Stimulated activated CD4-positive, alpha-beta T cell treated with anti-CD3 and anti-CD28 coated beads, TNF-alpha, amount 100 ng/mL, for 24 hours (primary cell): ENCODE results near the gene FSTL1.
"Not testable (repeated sequence)": the region's sequence is repeated elsewhere in the genome, so short reads cannot be mapped to it uniquely, and the experiment has no call there.

ENCODE experiments used
- DNase-seq, 3 experiments: peaks; one replicate each; pipeline ENCODE4 v3.0.0-alpha.2; 2020; ENCODE audit warnings: low read depth in 3 of 3

FSTL1 gene

DNA sequence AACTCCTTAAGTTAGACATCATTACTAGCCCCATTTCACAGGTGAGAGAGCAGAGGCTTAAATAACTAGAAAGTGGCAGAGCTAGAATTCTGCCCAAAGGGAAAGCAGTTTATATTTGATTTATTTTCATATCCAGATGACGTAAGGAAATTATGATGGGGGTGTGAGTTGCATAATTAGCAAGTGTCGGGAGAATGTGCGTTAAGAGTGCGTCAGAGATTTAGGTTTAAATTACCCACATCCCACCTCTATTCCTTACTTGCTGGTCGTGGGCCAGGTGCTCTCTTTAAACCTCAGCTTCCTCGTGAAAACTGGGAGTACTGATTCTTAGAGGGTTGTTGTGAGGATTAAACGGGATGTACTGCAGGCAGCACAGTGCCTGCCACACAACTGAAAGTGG lies 32.3 kb downstream of the FSTL1 start:
- no peak for DNase-seq

DNA sequence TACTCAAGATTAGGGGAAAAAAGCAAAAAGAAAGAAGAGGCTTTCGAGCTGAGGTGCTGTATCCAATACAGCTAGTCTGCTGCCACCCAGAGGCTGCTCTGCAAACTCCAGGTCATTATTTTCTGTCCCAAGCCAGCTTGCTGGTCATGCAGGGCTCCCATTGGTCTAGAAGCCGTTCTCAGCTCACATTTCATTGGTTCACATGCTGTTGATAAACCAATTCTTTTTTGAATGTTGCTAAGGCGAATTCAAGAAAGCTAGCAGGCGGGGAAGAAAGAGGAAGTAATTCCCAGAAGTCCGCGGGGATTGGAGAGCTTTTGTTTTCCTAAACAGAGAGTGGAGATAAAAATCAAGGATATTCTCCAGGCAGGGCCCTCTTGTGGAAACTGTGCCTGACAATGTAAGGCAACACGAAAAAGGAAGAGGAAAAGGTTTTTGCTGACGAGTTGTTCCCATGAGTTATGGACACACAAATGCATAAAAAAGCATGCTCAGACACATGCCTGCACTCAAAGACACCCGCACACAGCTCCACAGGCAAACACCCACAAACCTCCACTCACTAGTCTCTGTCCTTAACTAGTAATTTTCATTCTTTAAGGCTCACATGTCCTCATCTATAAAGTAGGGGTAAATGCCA lies 33.4 kb downstream of the FSTL1 start:
- DNase-seq, result peak; percentile 65 to 84 (median 77)

DNA sequence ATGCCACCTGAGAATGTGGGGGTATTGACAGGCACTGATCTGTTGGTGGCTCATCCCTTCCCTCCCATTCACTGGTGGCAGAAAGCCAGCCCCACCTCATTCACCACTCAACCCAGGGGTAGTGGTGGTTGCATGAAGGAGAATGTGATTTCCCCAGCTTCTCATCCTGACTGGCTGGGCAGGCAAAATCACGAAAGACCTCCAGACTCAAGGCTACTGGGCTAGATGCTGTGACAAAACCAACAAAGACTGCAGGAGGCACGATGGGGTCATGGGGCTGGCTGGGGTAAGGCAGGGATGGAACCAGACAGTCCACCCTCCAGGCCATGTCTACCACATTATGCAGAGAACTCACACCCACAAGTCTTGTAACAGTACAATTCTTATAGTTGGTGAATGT lies 33.9 kb downstream of the FSTL1 start:
- no peak for DNase-seq

DNA sequence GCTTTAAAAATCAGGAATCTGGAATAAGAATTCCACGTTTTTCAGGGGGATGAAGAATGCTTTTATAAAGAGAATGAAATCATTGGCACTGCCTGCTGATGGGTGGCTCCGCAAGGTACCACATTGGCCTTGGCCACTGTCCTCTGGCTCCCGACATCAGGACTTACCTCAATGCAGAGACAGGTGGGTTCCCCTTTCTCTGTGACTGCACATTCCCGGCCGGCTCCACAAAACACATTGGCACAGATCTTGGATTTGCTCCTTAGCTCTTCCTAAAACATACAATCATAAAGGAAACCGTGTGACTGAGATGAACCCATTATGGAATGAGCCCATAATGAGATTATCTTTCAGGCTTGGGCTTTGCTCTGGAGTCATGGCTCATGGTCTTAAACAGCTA lies 35.0 kb downstream of the FSTL1 start:
- DNase-seq, result no peak

DNA sequence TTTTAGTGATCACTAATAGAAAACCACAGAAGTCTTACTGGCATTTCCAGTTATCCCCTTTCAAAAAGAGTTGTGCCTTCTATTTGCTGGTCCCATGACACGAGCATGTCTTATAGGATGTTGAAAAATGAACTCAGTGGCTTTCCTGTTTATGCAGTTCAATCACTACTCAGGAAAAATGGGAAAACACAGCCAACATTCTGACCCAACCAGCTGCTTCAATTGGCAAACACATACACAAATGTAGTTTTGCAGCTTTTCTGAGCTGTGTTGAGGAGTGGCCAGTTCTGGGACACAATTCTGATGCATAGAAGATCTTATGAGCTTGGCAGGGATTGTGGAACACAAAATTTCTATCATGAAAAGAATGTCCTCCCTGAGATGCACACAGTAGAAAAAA lies 40.3 kb downstream of the FSTL1 start:
- no peak for DNase-seq

DNA sequence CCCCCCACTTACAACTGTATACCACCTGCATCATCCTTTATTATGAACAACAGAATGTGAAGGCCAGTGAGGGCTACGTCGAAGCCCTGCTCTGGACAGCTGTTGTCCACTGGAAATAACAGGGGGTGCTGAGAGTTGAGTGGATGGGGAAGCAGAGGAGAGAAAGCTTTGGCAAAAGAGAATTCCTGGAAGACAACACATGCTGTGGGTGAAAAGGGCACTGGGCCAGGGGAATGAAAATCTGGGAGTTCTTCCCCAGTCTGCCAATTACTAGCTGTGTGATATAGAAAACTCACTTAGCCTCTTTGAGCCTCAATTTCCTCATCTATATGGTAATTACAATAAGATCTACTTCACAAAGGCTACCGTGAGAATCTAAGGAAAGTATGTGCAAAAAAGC lies 40.7 kb downstream of the FSTL1 start:
- no peak for DNase-seq

DNA sequence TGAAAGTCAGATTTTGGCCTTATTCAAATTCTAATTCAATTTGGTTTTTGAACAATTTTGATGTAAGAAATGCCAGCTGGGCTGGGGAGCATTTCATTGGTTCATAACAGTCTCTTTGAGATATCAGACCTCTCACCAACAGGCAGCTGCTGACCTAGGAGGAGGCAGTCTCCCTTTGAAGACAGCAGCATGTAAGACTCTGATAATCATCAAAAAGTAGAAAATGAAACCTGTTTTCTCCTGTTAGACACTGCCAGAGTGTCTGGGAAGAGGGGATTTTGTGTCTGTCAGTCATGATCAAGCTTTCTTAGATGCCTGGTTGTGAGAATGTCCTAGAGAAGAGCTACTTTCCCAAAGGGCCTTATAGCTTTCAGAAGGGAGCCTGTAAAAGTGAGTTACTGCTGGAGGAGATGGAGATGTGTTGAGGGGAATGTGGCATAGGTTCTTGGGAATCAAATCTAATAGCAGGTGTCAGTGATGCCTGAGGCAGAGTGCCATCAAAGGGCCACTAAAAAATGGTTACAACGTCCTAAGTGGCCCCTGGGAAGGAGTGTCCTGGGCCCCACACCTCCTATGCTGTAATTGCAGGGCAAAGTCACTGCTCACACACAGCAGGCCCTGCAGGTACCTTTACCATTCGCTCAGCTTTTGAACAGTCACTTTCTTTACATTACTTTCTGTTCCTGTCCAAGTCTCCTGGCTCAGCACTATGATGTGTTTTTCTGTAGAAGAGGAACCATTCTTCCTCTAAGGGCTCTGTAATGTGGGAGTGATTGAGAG lies 43.1 kb downstream of the FSTL1 start:
- DNase-seq, result no peak

DNA sequence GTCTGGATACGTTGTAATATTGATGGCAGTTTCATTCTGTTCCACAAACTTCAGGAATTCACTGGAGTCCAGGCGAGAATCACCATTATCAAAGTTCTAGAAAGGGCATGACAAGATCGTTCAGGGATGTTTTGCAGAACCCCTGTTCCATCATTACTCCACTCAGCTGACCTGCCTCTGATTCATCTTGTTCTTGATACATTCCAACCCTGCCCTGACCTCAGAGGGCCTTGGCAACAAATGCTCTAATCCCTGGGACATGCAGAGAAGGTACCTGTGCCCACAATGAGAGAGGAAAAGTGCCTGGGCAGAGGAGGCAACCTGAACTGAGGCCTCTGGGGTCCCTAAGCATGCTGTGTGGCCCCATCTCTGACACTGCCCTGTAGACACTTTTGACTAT lies 45.9 kb downstream of the FSTL1 start:
- DNase-seq, result no peak

DNA sequence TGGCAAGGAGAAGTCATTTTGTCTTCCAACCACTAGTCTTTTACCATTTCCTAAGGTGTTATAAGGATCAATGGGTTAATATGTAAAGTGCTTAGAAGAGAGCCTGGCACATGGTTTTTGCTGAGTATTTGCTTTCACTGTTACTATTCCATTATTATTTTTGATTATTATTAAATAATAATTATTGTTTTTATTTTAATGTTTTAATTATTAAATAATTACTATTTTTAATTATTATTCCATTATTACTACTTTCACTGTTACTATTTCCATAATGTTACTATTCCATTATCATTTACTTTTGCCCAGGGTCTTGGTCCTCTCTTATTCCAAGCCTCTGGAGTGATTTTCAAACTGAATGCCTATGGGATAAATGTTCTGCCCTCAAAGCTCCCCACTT lies 48.5 kb downstream of the FSTL1 start:
- DNase-seq, result no peak

DNA sequence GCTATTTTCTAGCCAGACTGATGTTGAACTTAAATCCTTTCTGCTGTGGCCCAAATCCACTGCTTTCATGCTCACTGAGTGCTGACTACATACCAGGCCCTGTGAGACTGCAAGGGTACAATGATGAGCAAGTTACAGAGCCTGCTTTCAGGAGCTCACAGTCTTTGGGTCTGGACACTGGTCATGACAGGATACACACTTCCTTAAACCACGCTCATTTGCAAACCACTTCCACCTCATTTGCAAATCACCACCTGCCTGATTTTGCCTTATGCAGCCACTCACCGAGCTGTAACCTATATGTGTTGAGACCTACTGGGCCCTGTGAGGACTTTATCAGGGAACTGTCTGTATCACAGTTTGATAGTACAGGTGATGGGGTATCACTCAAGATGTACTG lies 51.4 kb downstream of the FSTL1 start:
- DNase-seq, result no peak

DNA sequence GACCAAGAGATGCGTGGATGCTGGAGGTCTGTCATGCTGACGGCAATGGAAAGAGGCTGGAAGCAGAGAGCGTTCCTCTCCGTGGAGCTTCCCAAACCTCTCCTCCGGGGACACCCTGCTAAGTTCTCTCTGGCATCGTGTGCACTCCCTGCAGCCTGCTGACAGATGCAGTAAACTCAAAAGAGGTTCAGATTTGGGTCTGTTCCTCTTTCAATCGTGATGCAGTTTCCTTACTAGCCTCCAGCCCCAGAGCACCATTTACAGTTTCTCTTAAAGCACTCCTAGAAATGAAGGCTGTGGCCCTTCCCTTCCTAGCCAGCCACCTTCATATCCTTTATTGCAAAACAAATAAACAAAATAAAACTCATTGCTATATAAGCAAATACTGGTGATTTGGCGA lies 54.3 kb downstream of the FSTL1 start:
- DNase-seq, result no peak

DNA sequence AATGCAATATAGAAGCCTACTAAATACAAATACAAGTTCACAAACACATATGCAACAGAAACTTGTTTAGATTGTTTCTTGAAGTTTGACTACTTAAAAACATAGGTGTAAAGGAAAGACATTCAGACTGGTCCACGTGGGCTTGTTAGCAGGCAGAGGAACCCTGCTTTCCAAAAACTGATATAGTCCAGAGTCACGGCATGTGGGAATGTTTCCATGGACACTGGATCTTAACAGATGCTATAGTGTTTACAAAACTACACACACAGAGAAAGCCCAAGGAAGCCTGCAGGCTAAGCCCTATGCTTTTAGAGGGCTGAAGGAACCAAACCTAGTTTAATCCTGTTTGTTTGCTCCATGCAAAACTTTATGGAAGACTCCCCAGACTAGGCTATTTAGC lies 56.4 kb downstream of the FSTL1 start:
- no peak for DNase-seq

DNA sequence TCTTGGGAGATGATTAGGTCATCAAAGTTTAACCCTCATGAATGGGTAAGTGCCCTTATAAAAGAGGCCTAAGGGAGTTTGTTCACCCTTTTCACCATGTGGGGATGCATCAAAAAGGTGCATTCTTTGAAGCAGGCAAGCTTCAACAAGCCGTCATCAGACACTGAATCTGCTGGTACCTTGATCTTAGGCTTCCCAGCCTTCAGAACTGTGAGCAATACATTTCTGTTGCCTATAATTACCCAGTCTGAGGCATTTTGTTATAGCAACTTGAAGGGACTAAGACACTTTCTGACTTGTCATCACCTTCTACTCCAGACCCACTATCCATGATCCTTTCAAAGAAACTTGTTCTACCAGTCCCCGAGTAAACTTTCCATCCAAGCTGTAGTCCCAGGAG lies 57.0 kb downstream of the FSTL1 start:
- DNase-seq, result no peak

DNA sequence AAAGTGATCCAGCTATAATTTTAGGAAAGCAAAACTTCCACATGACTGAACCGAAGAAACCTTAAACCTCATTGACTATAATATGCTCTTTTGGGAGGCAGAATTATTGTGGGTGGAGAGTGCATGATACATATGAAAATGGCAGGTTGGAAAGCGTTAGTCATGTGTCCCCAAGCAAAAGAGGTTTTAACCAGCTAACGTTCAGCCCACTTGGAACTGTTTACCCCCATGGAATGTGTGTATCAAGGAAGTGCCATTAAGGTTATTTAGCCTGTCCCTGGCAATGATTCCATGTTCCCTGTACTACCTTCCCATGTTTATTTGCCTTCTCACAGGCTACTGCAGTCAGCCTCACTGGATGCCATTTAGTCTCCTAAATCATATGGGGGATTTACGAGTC lies 57.5 kb downstream of the FSTL1 start:
- DNase-seq, result no peak

DNA sequence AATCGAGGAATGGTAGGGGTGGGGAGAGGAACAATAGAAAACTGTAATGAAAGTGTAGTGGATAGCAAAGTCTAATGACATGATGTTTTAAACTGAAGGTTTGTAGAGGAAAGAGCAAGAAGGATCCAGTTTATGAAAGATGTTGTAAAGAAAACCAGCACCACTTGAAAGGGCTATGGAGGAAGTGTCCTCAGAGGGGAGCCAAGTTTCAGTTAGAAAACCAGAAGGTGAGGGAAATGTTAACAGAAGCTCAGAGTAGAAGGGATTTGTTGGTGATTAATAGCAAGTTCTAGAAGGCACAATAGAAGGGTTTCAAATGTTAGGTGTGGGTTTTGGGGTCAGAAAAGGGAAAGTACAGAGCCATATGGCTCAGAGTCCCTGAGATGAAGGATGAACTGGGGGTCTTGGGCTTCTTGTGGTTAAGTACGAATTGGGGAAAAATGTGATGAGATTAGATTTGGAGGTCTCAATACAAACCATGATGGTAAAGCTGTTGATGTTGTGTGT lies 67.8 kb downstream of the FSTL1 start:
- no peak for DNase-seq

DNA sequence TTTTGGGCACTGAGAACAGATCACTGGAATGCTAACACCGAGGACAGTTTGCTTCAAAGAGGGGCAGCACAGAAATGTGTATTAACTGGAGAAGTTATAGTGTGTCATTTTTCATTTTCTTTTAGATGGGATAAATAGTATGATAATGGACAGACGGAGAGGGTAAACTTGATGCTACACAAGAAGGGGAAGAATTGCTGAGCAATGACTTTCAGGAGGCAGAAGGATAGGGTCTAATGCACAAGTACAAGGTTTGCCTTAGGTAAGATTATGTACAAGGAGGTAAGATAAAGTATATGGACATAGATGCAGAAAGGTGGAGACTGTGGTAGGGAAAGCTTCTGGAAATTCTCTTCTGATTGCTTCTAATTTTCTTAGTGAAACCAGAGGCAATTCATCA lies 69.3 kb downstream of the FSTL1 start:
- no peak for DNase-seq

DNA sequence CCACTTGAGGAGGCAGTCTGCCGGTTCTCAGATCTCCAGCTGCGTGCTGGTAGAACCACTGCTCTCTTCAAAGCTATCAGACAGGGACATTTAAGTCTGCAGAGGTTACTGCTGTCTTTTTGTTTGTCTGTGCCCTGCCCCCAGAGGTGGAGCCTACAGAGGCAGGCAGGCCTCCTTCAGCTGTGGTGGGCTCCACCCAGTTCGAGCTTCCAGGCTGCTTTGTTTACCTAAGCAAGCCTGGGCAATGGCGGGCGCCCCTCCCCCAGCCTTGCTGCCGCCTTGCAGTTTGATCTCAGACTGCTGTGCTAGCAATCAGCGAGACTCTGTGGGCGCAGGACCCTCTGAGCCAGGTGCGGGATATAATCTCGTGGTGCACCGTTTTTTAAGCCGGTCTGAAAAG lies 72.8 kb downstream of the FSTL1 start:
- not testable (repeated sequence) for DNase-seq

DNA sequence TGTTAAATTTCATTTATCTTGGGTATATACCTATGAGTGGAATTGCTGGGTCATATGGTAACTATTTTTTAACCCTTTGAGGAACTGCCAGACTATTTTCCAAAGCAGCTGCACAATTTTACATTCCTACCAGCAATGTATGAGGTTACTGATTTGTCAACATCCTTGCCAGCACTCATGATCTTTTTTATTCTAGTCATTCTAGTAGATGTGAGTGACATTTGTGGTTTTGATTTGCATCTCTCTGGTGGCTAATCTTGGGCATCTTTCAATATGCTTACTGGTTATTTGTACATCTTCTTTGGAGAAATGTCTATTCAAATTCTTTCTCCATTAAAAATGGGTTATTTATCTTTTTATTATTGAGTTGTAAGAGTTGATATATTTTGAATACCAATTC lies 80.3 kb downstream of the FSTL1 start:
- DNase-seq, result no peak

DNA sequence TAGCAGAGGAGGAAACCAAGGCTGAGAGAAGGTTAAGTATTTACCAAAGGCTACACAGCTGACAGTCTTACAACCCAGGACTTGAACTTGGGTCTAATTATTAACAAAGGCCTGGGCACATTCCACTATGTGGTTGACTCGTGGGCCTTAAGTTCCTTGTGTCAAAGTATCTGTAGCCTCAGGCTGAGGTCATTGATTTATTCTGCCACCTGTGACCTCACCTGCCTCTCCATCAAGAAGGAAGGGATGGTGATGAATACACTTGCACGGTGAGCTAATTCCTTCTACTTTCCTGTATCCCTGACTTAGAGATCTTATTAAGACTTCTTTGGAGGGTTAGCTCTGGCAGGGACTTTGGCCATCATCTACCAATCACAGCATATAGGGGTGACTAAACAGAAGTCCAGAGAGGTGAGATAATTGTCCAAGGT lies 81.7 kb downstream of the FSTL1 start:
- no peak for DNase-seq

DNA sequence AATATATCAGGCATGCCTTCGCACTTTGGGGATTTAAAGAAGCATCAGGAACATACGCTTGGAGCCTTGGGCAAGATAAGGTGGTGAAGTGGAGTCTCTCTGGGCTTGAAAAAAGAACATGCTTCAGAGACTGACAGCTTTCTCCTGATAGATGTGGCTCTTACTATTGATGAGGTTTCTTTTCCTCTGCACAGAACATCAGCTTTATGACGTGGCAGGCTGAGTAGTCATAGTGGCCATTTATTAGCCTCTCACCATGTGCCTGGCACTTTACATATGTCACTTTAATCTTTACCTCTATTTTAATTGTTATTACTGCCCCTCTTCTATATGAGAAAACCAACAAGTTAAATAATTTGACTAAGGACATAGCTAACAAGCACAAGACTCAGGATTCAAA lies 82.6 kb downstream of the FSTL1 start:
- no peak for DNase-seq

DNA sequence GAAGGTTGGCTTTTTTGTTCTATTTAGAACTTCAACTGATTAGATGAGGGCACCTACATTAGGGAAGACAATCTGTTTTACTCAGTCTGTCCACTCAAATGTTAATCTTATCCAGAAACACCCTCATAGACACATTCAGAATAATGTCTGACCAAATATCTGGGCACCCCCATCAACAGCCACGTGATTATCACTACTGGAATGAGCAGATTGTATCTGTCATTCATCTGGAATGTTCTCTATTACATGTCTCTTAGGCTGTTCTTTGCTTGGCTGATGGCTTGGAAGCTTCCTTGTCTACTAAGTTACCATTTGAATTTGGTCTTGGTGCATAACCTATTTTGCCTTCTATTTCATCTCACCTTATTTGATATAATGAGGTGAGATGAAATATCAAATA lies 86.0 kb downstream of the FSTL1 start:
- DNase-seq, result no peak

DNA sequence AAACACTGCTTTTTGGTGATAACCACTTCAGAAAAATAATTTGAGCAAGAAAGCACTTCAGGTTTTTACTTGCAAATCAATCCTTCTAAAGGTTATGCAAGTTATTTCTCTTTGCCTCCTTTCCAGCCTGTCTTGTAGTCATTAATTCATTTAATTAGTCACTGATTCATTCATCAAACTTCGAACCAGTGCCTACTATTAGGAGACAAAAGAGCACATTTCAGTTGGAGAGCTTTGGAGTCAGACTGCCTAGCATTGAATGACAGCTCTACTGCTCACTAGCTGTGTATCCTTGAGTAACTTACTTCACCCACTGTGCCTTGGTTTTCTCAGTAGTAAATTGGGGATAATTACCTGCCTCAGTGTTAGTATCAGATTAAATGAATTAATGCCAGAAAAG lies 86.7 kb downstream of the FSTL1 start:
- no peak for DNase-seq

DNA sequence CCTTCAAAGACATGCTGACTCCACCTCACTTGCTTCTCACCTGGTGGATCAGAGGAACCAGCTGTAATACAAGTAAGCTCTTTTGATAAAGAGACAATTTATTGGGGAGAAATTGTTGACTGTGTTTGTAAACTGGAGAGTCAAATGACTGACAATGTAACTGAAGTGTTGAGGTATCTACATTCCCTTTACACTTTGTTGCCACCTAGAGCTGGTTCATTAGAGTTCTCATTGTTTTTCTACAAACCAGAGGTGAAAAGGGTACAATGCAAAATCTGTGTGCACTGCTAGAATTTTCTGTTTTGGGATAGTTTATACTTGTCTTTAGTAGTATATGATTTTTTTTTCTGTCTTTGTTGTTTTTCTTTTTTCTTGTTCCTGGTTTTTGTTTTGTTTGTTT lies 93.0 kb downstream of the FSTL1 start:
- DNase-seq, result no peak

DNA sequence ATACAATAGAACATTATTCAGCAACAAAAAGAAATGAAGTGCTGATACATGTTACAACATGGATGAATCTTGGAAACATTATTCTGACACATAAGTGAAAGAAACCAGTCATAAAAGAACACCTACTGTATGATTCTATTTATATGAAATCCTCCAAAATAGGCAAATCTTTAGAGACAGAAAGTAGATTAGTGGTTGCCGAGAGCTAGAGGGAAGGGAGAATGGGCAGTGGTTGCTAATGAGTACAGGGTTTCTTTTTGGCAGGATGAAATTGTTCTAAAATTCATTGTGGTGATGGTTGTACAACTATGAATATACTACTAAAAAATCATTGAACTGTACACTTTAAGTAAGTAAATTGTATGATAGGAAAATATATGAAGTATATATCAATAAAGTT lies 95.3 kb downstream of the FSTL1 start:
- DNase-seq, result no peak
